Activated CD4-positive, alpha-beta T cell treated with anti-CD3 and anti-CD28 coated beads, Interleukin-2, amount 10 ng/mL, durations not matched to agents 7 days and 5 days (primary cell): ENCODE data around the gene WDR82. TPM values are rescaled to one million over a fixed set of nuclear protein-coding genes. Genes with fewer than 3 reads are reported as not detected.
A peak's percentile ranks its signal among the peaks of the same experiment; 100 is the strongest.

Experiments
- CTCF ChIA-PET: fragments of 350-600 bp; sonication (Branson Sonifier 250); formaldehyde crosslinking; loops from one replicate; lab custom pipeline; 2021; ENCODE audit warnings: antibody characterized with exemption; lab: Charles Lee
- POLR2A ChIA-PET: fragments of 350-600 bp; sonication (Branson Sonifier 250); formaldehyde crosslinking; loops from one replicate; lab custom pipeline; 2021; ENCODE audit warnings: antibody characterized with exemption; lab: Charles Lee
- DNase-seq: peaks from one replicate; pipeline ENCODE4 v3.0.0-alpha.2; 2020
- H3K27ac Mint-ChIP-seq: one replicate; pipeline ENCODE4 v1.8.0; 2021; ENCODE audit warnings: mild to moderate bottlenecking, moderate library complexity, mixed read lengths
- H3K27me3 Mint-ChIP-seq: one replicate; pipeline ENCODE4 v1.8.0; 2021; ENCODE audit warnings: mixed read lengths
- H3K36me3 Mint-ChIP-seq: one replicate; pipeline ENCODE4 v1.8.0; 2021; ENCODE audit warnings: low read depth, mixed read lengths
- H3K4me1 Mint-ChIP-seq: one replicate; pipeline ENCODE4 v1.8.0; 2021; ENCODE audit warnings: mixed read lengths
- H3K4me3 Mint-ChIP-seq: one replicate; pipeline ENCODE4 v1.8.0; 2021; ENCODE audit warnings: mild to moderate bottlenecking, moderate library complexity, mixed read lengths
- H3K9me3 Mint-ChIP-seq: one replicate; pipeline ENCODE4 v1.8.0; 2021; ENCODE audit warnings: mixed read lengths
- total RNA-seq, 2 experiments: library from RNA; stranded (reverse); gene quantifications; one replicate each; pipeline ENCODE4 v1.2.3, GENCODE V29; 2021

Gene WDR82, protein sequence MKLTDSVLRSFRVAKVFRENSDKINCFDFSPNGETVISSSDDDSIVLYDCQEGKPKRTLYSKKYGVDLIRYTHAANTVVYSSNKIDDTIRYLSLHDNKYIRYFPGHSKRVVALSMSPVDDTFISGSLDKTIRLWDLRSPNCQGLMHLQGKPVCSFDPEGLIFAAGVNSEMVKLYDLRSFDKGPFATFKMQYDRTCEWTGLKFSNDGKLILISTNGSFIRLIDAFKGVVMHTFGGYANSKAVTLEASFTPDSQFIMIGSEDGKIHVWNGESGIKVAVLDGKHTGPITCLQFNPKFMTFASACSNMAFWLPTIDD
- total RNA-seq, result 100 to 1,000 TPM; 140 to 143 TPM

DNA sequence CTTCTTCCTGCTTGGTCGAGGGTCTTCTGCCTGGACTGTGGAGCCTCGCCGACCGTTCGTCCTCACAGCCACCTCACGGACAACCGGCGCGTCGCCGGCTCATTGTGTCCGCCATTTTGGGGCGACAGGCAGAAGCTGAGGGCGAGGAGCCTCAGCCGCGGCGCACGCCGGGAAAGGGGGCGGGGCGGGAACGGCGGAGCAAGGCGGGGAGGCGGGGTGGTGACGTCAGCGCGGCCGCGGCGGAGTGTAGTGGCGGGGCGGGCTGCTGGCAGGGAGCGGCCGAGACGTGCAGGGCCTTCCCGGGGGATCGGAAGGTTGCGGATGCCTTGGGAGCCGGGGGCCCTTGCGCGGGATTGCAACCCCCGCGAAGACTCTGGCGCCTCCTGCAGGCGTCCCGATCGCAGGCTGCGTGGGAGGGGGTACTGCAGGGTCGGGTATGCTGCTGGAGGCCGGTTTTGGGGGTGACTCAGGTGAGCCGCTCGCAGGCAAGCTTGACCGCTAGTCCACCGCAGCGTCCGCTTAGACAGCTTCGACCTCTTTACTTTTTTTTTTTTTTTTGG, at the start of gene WDR82:
WDR82 (minus strand) TSS at position 140 of the 560 bp plus-strand sequence. CDS start 288 bp downstream, outside the sequence.
- CTCF ChIA-PET, result interaction anchor here (0.7 to 7.7 kb wide), 19 partner anchors 9 to 305 kb away, joined by 3 to 48 read pairs (median 5); partner anchors contain the start of genes ABHD14B, GLYCTK, PPM1M and TWF2
- POLR2A ChIA-PET, result interaction anchor here (0.6 to 2.4 kb wide), 5 partner anchors 26 to 283 kb away, joined by 3 to 15 read pairs (median 5); partner anchors contain the start of genes RPL29 and TWF2
- peak within 1 kb of the TSS; percentile 99 for H3K27ac Mint-ChIP-seq
- peaks cover 64% of the 10 kb centered on the region for H3K36me3 Mint-ChIP-seq
- no peaks in the 10 kb centered on the region for H3K9me3 Mint-ChIP-seq
- H3K4me1 Mint-ChIP-seq, result peaks cover 63% of the 10 kb centered on the region
- no peaks in the 10 kb centered on the region for H3K27me3 Mint-ChIP-seq
- peak within 1 kb of the TSS; percentile 92 for H3K4me3 Mint-ChIP-seq
- DNase-seq, result peak; percentile 97

DNA sequence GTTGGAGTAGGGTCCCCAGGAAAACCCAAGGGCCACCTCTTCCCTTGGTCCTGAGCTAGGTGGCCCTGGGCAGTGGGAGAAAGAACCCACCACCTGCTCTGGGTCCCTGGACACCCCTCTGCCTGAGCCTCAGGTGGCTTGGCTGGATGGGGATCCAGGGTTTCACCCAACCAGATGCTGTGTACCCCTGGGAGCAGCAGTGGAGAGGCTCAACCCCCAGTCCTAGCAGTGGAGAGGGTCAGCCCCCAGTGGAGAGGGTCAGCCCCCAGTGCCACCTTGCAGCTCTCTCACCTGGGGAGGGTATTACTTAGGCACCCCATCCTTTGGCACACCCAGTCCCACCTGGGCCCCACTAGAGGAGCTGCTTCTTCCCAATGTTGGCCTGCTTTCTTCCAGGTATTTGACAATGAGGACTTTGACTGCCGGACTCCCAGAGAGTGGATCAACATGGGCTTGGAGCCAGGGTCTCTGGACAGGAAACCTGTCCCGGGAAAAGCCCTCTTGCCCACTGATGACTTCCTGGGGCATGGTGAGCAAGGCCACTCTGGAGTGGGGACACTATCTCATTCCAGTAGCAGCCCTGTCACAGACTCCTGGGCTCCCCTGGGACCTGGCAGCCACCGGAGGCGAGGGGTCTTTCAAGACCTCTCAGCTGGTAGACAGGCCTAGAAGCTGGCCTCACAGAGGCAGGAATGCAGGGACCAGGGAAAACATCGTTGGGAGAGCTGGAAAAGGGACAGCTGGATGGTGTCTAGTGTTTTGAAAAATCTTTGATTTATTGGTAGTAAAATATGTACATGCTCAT, 49.2 kb upstream of the WDR82 start:
- Mint-ChIP-seq H3K27me3 (no peaks in the 10 kb centered on the region), H3K36me3 (peaks cover 4% of the 10 kb centered on the region), H3K27ac (no peak overlapping the region), H3K9me3 (no peaks in the 10 kb centered on the region), H3K4me3 (no peak overlapping the region), H3K4me1 (no peaks in the 10 kb centered on the region)
- POLR2A ChIA-PET, result no interaction called here
- CTCF ChIA-PET, result interaction anchor here (0.7 to 3.6 kb wide), 6 partner anchors 12 to 107 kb away, joined by 3 to 13 read pairs (median 4); no protein-coding TSS in a partner anchor
- DNase-seq, result no peak

DNA sequence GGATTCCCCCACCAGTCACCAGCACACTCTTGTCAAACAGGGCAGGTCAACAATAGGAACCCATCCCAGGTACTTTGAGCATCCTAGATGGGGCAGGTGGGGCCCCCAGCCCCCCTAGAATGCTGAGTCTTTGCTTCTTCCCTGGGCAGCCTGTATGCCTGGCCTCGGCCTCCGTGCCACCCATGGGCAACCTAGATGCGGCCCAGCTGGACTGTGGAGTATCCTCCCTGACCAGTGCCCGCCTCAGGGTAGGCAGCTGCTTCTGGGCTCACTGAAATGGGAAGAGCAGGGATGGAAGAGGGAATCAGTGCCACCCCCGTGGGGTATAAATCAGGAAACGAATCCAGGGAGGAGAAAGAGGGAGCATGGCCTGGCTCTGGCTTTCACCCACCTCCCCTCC, 48.5 kb upstream of the WDR82 start:
- ChIA-PET POLR2A (no interaction called here), CTCF (interaction anchor here (1.2 to 3.6 kb wide), 5 partner anchors 13 to 106 kb away, joined by 3 to 13 read pairs (median 5); no protein-coding TSS in a partner anchor)
- no peak for DNase-seq
- H3K36me3 Mint-ChIP-seq, result no peaks in the 10 kb centered on the region
- no peaks in the 10 kb centered on the region for H3K27me3 Mint-ChIP-seq
- H3K27ac Mint-ChIP-seq, result no peak overlapping the region
- no peaks in the 10 kb centered on the region for H3K4me1 Mint-ChIP-seq
- no peaks in the 10 kb centered on the region for H3K9me3 Mint-ChIP-seq
- no peak overlapping the region for H3K4me3 Mint-ChIP-seq

DNA sequence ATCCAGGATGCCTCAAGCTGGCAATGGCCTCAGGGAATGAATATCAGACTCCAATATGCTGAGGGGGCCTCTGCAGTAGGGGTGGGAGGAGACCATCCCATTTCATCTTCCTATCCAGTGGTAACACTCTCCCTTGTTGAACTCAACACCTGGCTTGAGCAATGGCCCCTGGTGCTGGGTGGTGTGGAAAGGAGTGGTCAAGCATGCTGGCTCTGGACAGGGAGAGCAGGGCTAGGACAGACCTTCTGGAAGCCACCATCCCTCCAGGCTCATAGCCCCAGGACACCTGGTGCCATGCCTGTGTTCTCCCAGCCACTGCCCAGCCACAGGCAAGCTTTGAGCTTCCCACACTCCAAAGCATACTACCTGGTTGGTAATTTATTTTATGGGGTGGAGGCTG, 47.2 kb upstream of the WDR82 start:
- no peaks in the 10 kb centered on the region for H3K36me3 Mint-ChIP-seq
- DNase-seq, result no peak
- H3K27ac Mint-ChIP-seq, result no peak overlapping the region
- H3K4me1 Mint-ChIP-seq, result no peaks in the 10 kb centered on the region
- CTCF ChIA-PET, result no interaction called here
- no peak overlapping the region for H3K4me3 Mint-ChIP-seq
- no peaks in the 10 kb centered on the region for H3K27me3 Mint-ChIP-seq
- no peaks in the 10 kb centered on the region for H3K9me3 Mint-ChIP-seq
- POLR2A ChIA-PET, result no interaction called here

DNA sequence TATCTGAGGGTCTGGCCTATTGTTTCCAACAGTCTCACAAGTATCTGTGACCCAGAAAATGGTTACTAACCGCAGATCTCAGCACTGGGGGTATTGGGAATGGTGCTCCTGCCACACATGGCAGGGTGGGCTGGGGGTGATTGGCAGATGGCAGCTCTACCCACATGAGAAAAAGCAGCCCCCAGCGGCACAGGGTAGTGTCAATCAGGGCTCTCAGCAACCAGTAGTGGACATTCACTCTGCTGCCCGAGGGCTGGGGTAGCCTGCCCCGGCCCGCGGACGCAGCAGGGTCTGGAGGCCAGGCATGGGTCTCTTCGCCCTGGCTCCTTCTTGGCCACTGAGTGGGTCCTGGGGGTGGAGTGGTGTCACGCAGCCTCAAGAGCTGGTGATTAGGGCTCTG, 46.2 kb upstream of the WDR82 start:
- Mint-ChIP-seq H3K4me1 (no peaks in the 10 kb centered on the region), H3K27me3 (no peaks in the 10 kb centered on the region), H3K4me3 (no peak overlapping the region), H3K27ac (peak overlapping the region; percentile 36), H3K36me3 (no peaks in the 10 kb centered on the region), H3K9me3 (no peaks in the 10 kb centered on the region)
- ChIA-PET CTCF (no interaction called here), POLR2A (no interaction called here)
- no peak for DNase-seq

DNA sequence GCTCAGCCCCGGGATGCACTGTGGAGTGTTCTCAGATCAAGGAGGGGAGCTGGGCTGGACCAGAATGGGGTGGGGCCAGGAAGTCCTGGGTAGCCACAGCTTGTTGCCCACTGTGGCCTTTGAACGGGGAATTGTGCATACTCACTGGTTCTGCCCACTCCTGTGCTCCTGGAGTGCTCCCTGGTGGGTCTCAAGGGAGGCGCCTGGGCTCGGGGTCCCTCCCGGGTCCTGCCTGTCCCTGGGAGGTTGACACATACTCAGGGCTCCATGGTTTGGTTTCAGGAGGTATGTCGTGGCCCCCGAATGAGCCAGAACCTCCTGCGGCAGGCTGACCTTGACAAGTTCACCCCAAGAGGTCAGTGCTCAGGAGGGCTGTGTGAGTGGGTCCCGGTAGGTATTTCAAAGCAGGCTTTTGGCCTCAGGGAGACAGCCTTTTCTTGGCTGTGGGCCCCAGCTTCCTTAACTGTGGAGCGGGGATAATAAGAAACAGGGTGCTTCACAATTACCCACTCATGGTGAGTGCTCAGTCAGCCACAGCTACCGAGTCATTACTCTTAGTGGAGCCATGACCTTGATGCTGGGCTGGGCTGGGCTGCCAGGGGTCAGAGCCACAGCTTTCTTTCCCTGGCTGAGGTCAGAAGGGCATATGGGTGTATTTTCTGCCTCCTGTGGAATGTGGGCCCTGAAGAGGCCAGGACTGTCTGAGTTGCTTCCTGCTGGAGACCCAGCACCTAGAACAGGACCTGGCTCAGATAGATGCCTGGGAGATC, 45.3 kb upstream of the WDR82 start:
- H3K36me3 Mint-ChIP-seq, result no peaks in the 10 kb centered on the region
- H3K27ac Mint-ChIP-seq, result no peak overlapping the region
- H3K9me3 Mint-ChIP-seq, result no peaks in the 10 kb centered on the region
- no peaks in the 10 kb centered on the region for H3K4me1 Mint-ChIP-seq
- ChIA-PET CTCF (interaction anchor here (1.2 to 1.5 kb wide), 2 partner anchors 16 to 23 kb away, joined by 4 to 7 read pairs; no protein-coding TSS in a partner anchor), POLR2A (no interaction called here)
- H3K27me3 Mint-ChIP-seq, result no peaks in the 10 kb centered on the region
- H3K4me3 Mint-ChIP-seq, result no peak overlapping the region
- DNase-seq, result no peak

DNA sequence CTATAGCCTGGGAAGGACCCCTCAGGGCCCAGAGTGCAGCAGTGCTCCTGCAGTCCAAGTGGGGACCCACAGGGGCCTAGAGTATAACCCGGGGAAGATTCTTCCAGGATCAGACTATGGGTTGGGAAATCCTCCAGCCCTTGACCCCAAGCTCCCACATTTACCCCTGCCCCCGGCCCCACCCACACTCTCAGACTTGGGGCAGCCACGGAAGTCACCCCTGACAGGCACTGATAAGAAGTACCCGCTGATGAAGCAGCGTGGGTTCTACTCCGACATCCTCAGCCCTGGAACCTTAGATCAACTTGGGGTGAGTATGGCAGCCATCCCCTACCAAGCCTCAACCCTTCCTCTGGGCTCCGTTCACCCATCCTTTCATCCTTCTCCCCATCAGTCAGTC, 44.0 kb upstream of the WDR82 start:
- DNase-seq, result no peak
- no peak overlapping the region for H3K27ac Mint-ChIP-seq
- no peaks in the 10 kb centered on the region for H3K27me3 Mint-ChIP-seq
- CTCF ChIA-PET, result interaction anchor here (0.8 to 1.3 kb wide), 2 partner anchors 13 to 92 kb away, joined by 3 to 4 read pairs; no protein-coding TSS in a partner anchor
- H3K9me3 Mint-ChIP-seq, result no peaks in the 10 kb centered on the region
- H3K4me3 Mint-ChIP-seq, result no peak overlapping the region
- no peaks in the 10 kb centered on the region for H3K36me3 Mint-ChIP-seq
- POLR2A ChIA-PET, result no interaction called here
- H3K4me1 Mint-ChIP-seq, result peaks cover 7% of the 10 kb centered on the region

DNA sequence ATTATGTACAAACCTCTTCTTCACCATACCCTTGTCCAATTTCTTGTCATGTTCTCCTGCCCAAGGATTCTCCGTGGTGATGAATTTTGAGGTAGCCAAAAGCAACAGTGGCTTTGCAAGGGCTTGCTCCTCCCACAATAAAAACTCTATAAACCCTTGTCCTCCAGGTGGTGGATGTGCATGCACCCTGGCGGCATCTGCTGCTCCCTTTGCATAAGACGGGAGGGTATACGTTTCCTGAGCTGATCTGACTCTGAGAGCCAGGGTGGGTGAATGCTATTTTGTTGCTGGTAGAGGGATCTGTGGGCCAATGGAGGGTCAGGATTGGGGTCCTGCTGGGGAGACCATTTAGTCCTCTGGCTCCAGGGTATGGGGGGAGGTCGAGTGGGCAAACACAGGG, 43.0 kb upstream of the WDR82 start:
- no peaks in the 10 kb centered on the region for H3K36me3 Mint-ChIP-seq
- DNase-seq, result no peak
- H3K27ac Mint-ChIP-seq, result no peak overlapping the region
- no peaks in the 10 kb centered on the region for H3K9me3 Mint-ChIP-seq
- H3K27me3 Mint-ChIP-seq, result no peaks in the 10 kb centered on the region
- ChIA-PET POLR2A (no interaction called here), CTCF (no interaction called here)
- H3K4me3 Mint-ChIP-seq, result no peak overlapping the region
- peaks cover 15% of the 10 kb centered on the region for H3K4me1 Mint-ChIP-seq

DNA sequence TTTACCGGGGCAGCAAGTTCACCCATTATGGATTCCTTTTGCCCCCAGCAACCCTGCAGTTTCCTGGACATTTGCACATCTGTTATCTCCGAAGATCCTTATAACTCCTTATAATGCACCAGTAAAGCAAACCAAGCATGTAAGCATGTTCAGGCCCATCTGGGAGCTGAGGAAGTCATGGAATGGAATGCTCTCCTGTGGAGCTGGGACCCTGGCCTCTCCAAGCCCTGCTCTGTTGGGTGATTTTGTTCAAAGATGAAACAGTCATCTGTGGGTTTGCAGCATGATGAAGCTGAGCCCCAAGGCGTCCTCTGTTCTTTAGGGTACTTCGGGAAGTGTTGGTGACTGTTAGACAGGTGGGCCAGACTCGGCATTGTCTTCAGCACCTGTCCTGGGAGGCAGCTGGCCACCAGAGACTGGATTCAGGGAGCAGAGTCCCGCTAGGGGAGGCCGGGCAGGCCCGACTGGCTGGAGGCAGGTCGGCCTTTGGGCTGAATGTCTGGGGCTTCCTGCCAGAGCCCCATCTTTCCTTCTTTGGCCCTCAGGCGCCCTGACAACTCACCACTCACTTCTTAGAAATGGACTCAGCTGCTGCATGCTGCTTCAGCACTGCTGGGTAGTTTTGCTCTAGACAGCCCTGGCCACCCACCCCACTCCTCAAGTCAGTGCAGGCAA, 41.6 kb upstream of the WDR82 start:
- no peaks in the 10 kb centered on the region for H3K27me3 Mint-ChIP-seq
- ChIA-PET POLR2A (no interaction called here), CTCF (interaction anchor here (0.5 to 1.5 kb wide), 4 partner anchors 11 to 257 kb away, joined by 3 to 5 read pairs (median 4); partner anchors contain the start of gene GLYCTK)
- H3K4me3 Mint-ChIP-seq, result no peak overlapping the region
- DNase-seq, result no peak
- H3K27ac Mint-ChIP-seq, result no peak overlapping the region
- H3K9me3 Mint-ChIP-seq, result no peaks in the 10 kb centered on the region
- H3K36me3 Mint-ChIP-seq, result no peaks in the 10 kb centered on the region
- H3K4me1 Mint-ChIP-seq, result peaks cover 16% of the 10 kb centered on the region

DNA sequence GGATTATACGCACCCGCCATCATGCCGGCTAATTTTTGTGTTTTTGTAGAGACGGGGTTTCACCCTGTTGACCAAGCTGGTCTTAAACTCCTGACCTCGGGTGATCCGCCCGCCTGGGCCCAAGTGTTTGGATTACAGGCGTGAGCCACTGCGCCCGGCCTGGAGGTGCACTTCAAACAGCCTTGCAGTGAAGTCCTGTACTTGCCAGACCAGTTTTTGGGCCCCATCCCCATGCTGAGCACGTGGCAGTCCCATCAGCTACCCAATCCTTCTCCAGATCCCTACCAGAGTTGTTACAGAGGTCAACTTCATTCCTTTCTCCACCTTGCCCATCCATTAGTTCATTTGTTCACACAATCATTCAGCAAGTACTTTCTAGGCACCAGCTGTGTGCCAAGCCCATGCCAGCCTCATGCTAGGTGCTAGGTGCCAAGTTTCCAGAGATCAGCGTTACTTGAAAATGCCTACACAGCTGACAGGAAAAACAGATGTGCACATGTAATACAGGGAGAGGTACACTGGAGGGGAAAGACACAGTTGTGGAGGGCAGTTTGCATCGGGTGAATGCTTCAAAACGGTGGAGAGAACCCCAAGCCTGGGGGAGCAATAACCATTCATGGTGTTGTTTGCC, 39.9 kb upstream of the WDR82 start:
- ChIA-PET CTCF (interaction anchor here (1.0 to 2.0 kb wide), 3 partner anchors 21 to 99 kb away, joined by 3 to 9 read pairs (median 3); no protein-coding TSS in a partner anchor), POLR2A (no interaction called here)
- no peak for DNase-seq
- Mint-ChIP-seq H3K9me3 (no peaks in the 10 kb centered on the region), H3K27ac (no peak overlapping the region), H3K27me3 (no peaks in the 10 kb centered on the region), H3K4me1 (peaks cover 16% of the 10 kb centered on the region), H3K36me3 (no peaks in the 10 kb centered on the region), H3K4me3 (no peak overlapping the region)
